ENCODE data around the gene PRRT4. TPM values are rescaled to one million over a fixed set of nuclear protein-coding genes. Genes with fewer than 3 reads are reported as not detected.

Gene PRRT4
- total and polyA plus RNA-seq, 4 donors, result 0.12 to 1.3 (median 0.59) TPM

DNA sequence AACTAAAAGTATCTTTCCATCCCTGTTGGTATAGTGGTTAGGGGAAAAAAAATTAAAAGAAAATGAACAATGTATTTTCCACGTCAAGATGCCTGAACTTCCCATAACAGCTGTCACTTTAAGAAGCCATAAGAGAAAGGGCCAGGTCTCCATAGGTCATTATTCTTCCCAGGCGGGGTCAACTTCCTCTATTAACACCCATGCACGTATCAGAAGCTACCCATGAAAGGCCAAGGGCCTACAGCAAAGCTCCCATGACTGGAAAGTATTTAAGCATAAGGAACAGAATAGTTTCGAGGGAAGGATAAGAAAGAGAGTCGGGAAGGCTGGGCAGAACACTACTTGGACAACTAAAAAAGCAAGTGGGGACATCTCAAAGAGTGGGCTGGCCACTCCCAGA lies 57.8 kb downstream of the PRRT4 start:
- Histone ChIP-seq H3K4me1 (ENCODE audit: control insufficient read depth in 5 of 5, insufficient read depth in 5 of 5, low read length in 5 of 5) (peaks cover 0 to 4% (median 0%) of the 10 kb centered on the region in 5 donors), H3K9ac (ENCODE audit: insufficient read depth in 1 of 2, low read length in 2 of 2) (no peak overlapping the region), H3K27ac (ENCODE audit: low read depth in 1 of 2, low read length in 1 of 2) (no peak overlapping the region), H3K4me3 (no peak overlapping the region), H3K27me3 (ENCODE audit: control insufficient read depth in 3 of 3, insufficient read depth in 3 of 3, low read length in 2 of 3) (no peaks in the 10 kb centered on the region), H3K9me3 (ENCODE audit: control insufficient read depth in 4 of 4, insufficient read depth in 3 of 4, low read length in 3 of 4) (peaks cover 0 to 1% (median 0%) of the 10 kb centered on the region in 4 donors), H3K36me3 (ENCODE audit: control insufficient read depth in 4 of 4, insufficient read depth in 4 of 4, low read length in 4 of 4) (peaks cover 20 to 40% (median 26%) of the 10 kb centered on the region in 4 donors)
- WGBS, 2 donors, result 78 to 81% methylated on average over 5 of the region's 5 CpGs
- no peak for TF ChIP-seq CTCF (IDR thresholded peaks at IDR 0.05; ENCODE audit: control extremely low read depth, extremely low read depth)
- DNase-seq (no peak), ATAC-seq (ENCODE audit: insufficient read depth, low FRiP score) (no peak)

DNA sequence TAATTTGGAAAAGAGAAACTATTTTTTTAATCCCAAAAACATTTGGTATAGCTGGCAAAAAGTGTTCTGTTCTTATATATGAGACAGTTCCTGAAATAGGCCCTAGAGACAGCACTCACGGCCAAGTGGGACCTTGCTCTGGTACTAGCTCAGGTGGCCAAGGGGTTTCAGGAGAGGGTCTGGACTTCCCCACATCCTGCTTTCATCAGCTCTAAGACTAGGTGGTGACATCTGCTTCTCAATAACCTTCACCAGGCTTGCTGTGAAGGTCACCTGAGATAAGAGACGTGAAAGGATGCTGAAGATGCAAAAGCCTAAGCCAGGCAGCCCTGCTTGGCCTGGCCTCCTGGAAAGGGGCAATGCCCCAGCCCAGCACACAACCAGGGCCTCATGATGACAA lies 58.4 kb downstream of the PRRT4 start:
- WGBS, 2 donors, result 94% methylated on average over 2 of the region's 2 CpGs
- DNase-seq (no peak), ATAC-seq (ENCODE audit: insufficient read depth, low FRiP score) (no peak)
- Histone ChIP-seq H3K4me3 (no peak overlapping the region), H3K27me3 (ENCODE audit: control insufficient read depth in 3 of 3, insufficient read depth in 3 of 3, low read length in 2 of 3) (no peaks in the 10 kb centered on the region), H3K9me3 (ENCODE audit: control insufficient read depth in 4 of 4, insufficient read depth in 3 of 4, low read length in 3 of 4) (peaks cover 0 to 1% (median 0%) of the 10 kb centered on the region in 4 donors), H3K27ac (ENCODE audit: low read depth in 1 of 2, low read length in 1 of 2) (no peak overlapping the region), H3K4me1 (ENCODE audit: control insufficient read depth in 5 of 5, insufficient read depth in 5 of 5, low read length in 5 of 5) (peaks cover 0 to 4% (median 0%) of the 10 kb centered on the region in 5 donors), H3K9ac (ENCODE audit: insufficient read depth in 1 of 2, low read length in 2 of 2) (no peak overlapping the region), H3K36me3 (ENCODE audit: control insufficient read depth in 4 of 4, insufficient read depth in 4 of 4, low read length in 4 of 4) (peaks cover 17 to 37% (median 23%) of the 10 kb centered on the region in 4 donors)
- TF ChIP-seq CTCF (IDR thresholded peaks at IDR 0.05; ENCODE audit: control extremely low read depth, extremely low read depth), result no peak

GRCh38 chr7:128302139-128302538 lies 59.4 kb downstream of the PRRT4 start:
- no peak overlapping the region for H3K4me3 ChIP-seq
- ATAC-seq (ENCODE audit: insufficient read depth, low FRiP score), result no peak
- H3K9me3 ChIP-seq (ENCODE audit: control insufficient read depth in 4 of 4, insufficient read depth in 3 of 4, low read length in 3 of 4), result peaks cover 0 to under 1% (median 0%) of the 10 kb centered on the region in 4 donors
- no peak overlapping the region for H3K9ac ChIP-seq (ENCODE audit: insufficient read depth in 1 of 2, low read length in 2 of 2)
- no peak for DNase-seq
- 67 to 80% methylated on average over 10 of the region's 10 CpGs for WGBS, 2 donors
- no peak overlapping the region for H3K27ac ChIP-seq (ENCODE audit: low read depth in 1 of 2, low read length in 1 of 2)
- no peaks in the 10 kb centered on the region for H3K27me3 ChIP-seq (ENCODE audit: control insufficient read depth in 3 of 3, insufficient read depth in 3 of 3, low read length in 2 of 3)
- H3K4me1 ChIP-seq (ENCODE audit: control insufficient read depth in 5 of 5, insufficient read depth in 5 of 5, low read length in 5 of 5), result peaks cover 0 to 4% (median 0%) of the 10 kb centered on the region in 5 donors
- H3K36me3 ChIP-seq (ENCODE audit: control insufficient read depth in 4 of 4, insufficient read depth in 4 of 4, low read length in 4 of 4), result peaks cover 15 to 33% (median 19%) of the 10 kb centered on the region in 4 donors
- no peak for TF ChIP-seq CTCF (IDR thresholded peaks at IDR 0.05; ENCODE audit: control extremely low read depth, extremely low read depth)

Small RNA genes lying within 50 kb of the gene (small RNA-seq; reads per million reads assigned to genes)
- not detected for gene RNU7-27P (ENCODE audit: low replicate concordance)

Other genes with a start within 250 kb of the PRRT4 start
- gene LEP, start 120.4 kb downstream of the PRRT4 start, total RNA-seq, result 1 to 10 TPM in 1 of 2 donors, not detected in 1; 1.3 TPM
- gene LEP, start 120.4 kb downstream of the PRRT4 start, polyA plus RNA-seq, result under 1 TPM in 1 of 2 donors, not detected in 1; 0.37 TPM
- gene RBM28, start 17.8 kb downstream of the PRRT4 start, total RNA-seq, result 10 to 100 TPM; 32.6 to 44.7 TPM
- 10 to 100 TPM; 18.8 to 21.8 TPM for gene RBM28, start 17.8 kb downstream of the PRRT4 start, polyA plus RNA-seq
- 10 to 100 TPM; 25.9 to 86.6 TPM for gene IMPDH1, start 48.3 kb upstream of the PRRT4 start, total RNA-seq
- 100 to 1,000 TPM in 1 of 2 donors, 10 to 100 TPM in 1; 37.1 to 136 TPM for gene IMPDH1, start 48.3 kb upstream of the PRRT4 start, polyA plus RNA-seq
- gene HILPDA, start 94.2 kb upstream of the PRRT4 start, total RNA-seq, result 10 to 100 TPM; 12.5 to 61.9 TPM
- gene HILPDA, start 94.2 kb upstream of the PRRT4 start, polyA plus RNA-seq, result 10 to 100 TPM in 1 of 2 donors, 1 to 10 TPM in 1; 6.6 to 13.9 TPM
- 10 to 100 TPM; 19.2 to 25.0 TPM for gene METTL2B, start 115.1 kb upstream of the PRRT4 start, total RNA-seq
- 10 to 100 TPM; 11.5 to 12.4 TPM for gene METTL2B, start 115.1 kb upstream of the PRRT4 start, polyA plus RNA-seq

Measured in lung (tissue), 13 donors.